GM23338 (cell line): ENCODE data around the gene SULF2. TPM values are rescaled to one million over a fixed set of nuclear protein-coding genes. Genes with fewer than 3 reads are reported as not detected.

ENCODE experiments used
- ATAC-seq: fragments of 200-7000 bp; cut with Tn5 transposase; 3 replicates; pipeline ENCODE4 v1.9.1; 2020
- DNase-seq: peaks from one replicate; pipeline ENCODE4 v3.0.0-alpha.2; 2015; ENCODE audit warnings: low spot score
- H2AFZ ChIP-seq: fragments of 200-600 bp; sonication (generic); 2 replicates; pipeline ENCODE4 v1.8.0; 2016; ENCODE audit warnings: antibody characterized with exemption, mild to moderate bottlenecking, moderate library complexity
- H3F3A ChIP-seq: fragments of 200-600 bp; sonication (generic); replicated peaks from 2 replicates; pipeline ENCODE4 v1.8.0; 2017; ENCODE audit warnings: antibody characterized with exemption, mixed run types, low read depth
- H3K27ac ChIP-seq: fragments of 200-600 bp; sonication (generic); 2 replicates; pipeline ENCODE4 v1.6.1; 2016; ENCODE audit warnings: low read depth
- H3K27me3 ChIP-seq: fragments of 200-600 bp; sonication (generic); 2 replicates; pipeline ENCODE4 v1.8.0; 2016; ENCODE audit warnings: mild to moderate bottlenecking, mixed run types, moderate library complexity; ENCODE audit not compliant: insufficient read depth
- H3K36me3 ChIP-seq: fragments of 200-600 bp; sonication (generic); 2 replicates; pipeline ENCODE4 v1.8.0; 2016; ENCODE audit warnings: mild to moderate bottlenecking; ENCODE audit not compliant: insufficient read depth
- H3K4me1 ChIP-seq: fragments of 200-600 bp; sonication (generic); 2 replicates; pipeline ENCODE4 v1.8.0; 2016; ENCODE audit warnings: mild to moderate bottlenecking, moderate library complexity; ENCODE audit not compliant: insufficient read depth
- H3K4me2 ChIP-seq: fragments of 200-600 bp; sonication (generic); 2 replicates; pipeline ENCODE4 v1.7.1; 2017; ENCODE audit warnings: mixed run types
- H3K4me3 ChIP-seq: fragments of 200-600 bp; sonication (generic); 2 replicates; pipeline ENCODE4 v1.6.1; 2016; ENCODE audit warnings: mixed run types
- H3K79me2 ChIP-seq: fragments of 200-600 bp; sonication (generic); replicated peaks from 2 replicates; pipeline ENCODE4 v1.8.0; 2017; ENCODE audit warnings: mild to moderate bottlenecking; ENCODE audit not compliant: insufficient read depth
- H3K9me2 ChIP-seq: fragments of 200-600 bp; sonication (generic); 2 replicates; pipeline ENCODE4 v1.8.0; 2017; ENCODE audit not compliant: insufficient read depth
- H4K20me1 ChIP-seq: fragments of 200-600 bp; sonication (generic); replicated peaks from 2 replicates; pipeline ENCODE4 v1.8.0; 2017; ENCODE audit warnings: mild to moderate bottlenecking; ENCODE audit not compliant: insufficient read depth
- H3K27ac Mint-ChIP-seq: 2 replicates; pipeline ENCODE4 v1.8.0; 2020; ENCODE audit warnings: inconsistent platforms, mild to moderate bottlenecking, moderate library complexity, mixed read lengths
- H3K27me3 Mint-ChIP-seq: 3 replicates; pipeline ENCODE4 v1.8.0; 2022; ENCODE audit warnings: low read depth, mild to moderate bottlenecking, moderate library complexity, mixed read lengths, inconsistent platforms; ENCODE audit not compliant: insufficient read depth, poor library complexity
- H3K36me3 Mint-ChIP-seq: 3 replicates; pipeline ENCODE4 v1.8.0; 2021; ENCODE audit warnings: low read depth, mild to moderate bottlenecking, inconsistent platforms, moderate library complexity, mixed read lengths
- H3K4me1 Mint-ChIP-seq: 3 replicates; pipeline ENCODE4 v1.8.0; 2020; ENCODE audit warnings: mild to moderate bottlenecking, inconsistent platforms, mixed read lengths
- H3K4me3 Mint-ChIP-seq: 3 replicates; pipeline ENCODE4 v1.8.0; 2021; ENCODE audit warnings: moderate library complexity, mild to moderate bottlenecking, inconsistent platforms, mixed read lengths
- H3K9me3 Mint-ChIP-seq: 3 replicates; pipeline ENCODE4 v1.8.0; 2020; ENCODE audit warnings: moderate library complexity, mild to moderate bottlenecking, inconsistent platforms, mixed read lengths
- CREB1 ChIP-seq: fragments of 250-450 bp; sonication (Bioruptor Pico); IDR thresholded peaks from 2 replicates; pipeline ENCODE4 v1.5.0; 2020; ENCODE audit warnings: low read depth, mild to moderate bottlenecking, moderate library complexity
- EZH2 ChIP-seq: fragments of 200-600 bp; sonication (generic); IDR thresholded peaks from one replicate; pipeline ENCODE4 v1.8.0; 2017; ENCODE audit warnings: antibody characterized with exemption, mild to moderate bottlenecking, low read depth; ENCODE audit not compliant: unreplicated experiment
- EZH2phosphoT487 ChIP-seq: fragments of 200-600 bp; sonication (generic); IDR thresholded peaks from one replicate; pipeline ENCODE4 v1.8.1; 2018; ENCODE audit warnings: antibody characterized with exemption; ENCODE audit not compliant: unreplicated experiment
- JUNB ChIP-seq: IDR thresholded peaks from one replicate; pipeline ENCODE4 v1.6.1; 2016; ENCODE audit warnings: antibody characterized with exemption; ENCODE audit not compliant: unreplicated experiment
- NANOG ChIP-seq: IDR thresholded peaks from 2 replicates; pipeline ENCODE4 v1.6.1; 2016; ENCODE audit warnings: antibody characterized with exemption, borderline replicate concordance
- POLR2AphosphoS5 ChIP-seq: IDR thresholded peaks from 2 replicates; pipeline ENCODE4 v1.6.1; 2016; ENCODE audit warnings: antibody characterized with exemption, low read depth
- STAT1 ChIP-seq: IDR thresholded peaks from one replicate; pipeline ENCODE4 v1.6.1; 2016; ENCODE audit warnings: antibody characterized with exemption; ENCODE audit not compliant: unreplicated experiment
- ZNF114 ChIP-seq: fragments of 250-450 bp; sonication (Bioruptor Pico); IDR thresholded peaks from 2 replicates; pipeline ENCODE4 v1.5.0; 2020; ENCODE audit warnings: mild to moderate bottlenecking, moderate library complexity
- ZNF331 ChIP-seq: fragments of 250-450 bp; sonication (Bioruptor Pico); IDR thresholded peaks from 2 replicates; pipeline ENCODE4 v1.5.0; 2020; ENCODE audit warnings: low read depth, mild to moderate bottlenecking, moderate library complexity
- polyA plus RNA-seq: library from polyadenylated mRNA; unstranded; fragments of >200 nt; fragmentation: Nextera tagmentation; extraction: Ambion mirVana; gene quantifications from 2 replicates; pipeline ENCODE4 v1.2.1, GENCODE V29; 2016
- total RNA-seq: library from RNA; depleted of rRNA; stranded (reverse); fragments of >200 nt; shearing (Covaris generic); gene quantifications from 2 replicates; pipeline ENCODE4 v1.2.3, GENCODE V29; 2014
- TF ChIP-seq, protein P1 (sequence below): IDR thresholded peaks from one replicate; pipeline ENCODE4 v1.6.1; 2018; ENCODE audit warnings: antibody characterized with exemption; ENCODE audit not compliant: unreplicated experiment
- TF ChIP-seq, protein P2 (sequence below), 2 experiments: fragments of 200-600 bp in 1 of 2; sonication (generic) in 1 of 2; conservative IDR thresholded peaks; 2 replicates each; pipeline versions ENCODE4 v1.5.1 to v1.6.1; 2016 to 2017; ENCODE audit warnings: antibody characterized with exemption in 2 of 2, low read depth in 2 of 2, mild to moderate bottlenecking in 2 of 2, moderate library complexity in 1 of 2
- TF ChIP-seq, protein P3 (sequence below): fragments of 250-450 bp; sonication (Bioruptor Pico); IDR thresholded peaks from 2 replicates; pipeline ENCODE4 v1.5.0; 2020; ENCODE audit warnings: mild to moderate bottlenecking, moderate library complexity
- TF ChIP-seq, protein P4 (sequence below): IDR thresholded peaks from 2 replicates; pipeline ENCODE4 v1.6.1; 2016; ENCODE audit warnings: antibody characterized with exemption

The SULF2 gene
- total and polyA plus RNA-seq, 2 experiments from 2014 or later: 9.5 to 20.7 TPM

DNA sequence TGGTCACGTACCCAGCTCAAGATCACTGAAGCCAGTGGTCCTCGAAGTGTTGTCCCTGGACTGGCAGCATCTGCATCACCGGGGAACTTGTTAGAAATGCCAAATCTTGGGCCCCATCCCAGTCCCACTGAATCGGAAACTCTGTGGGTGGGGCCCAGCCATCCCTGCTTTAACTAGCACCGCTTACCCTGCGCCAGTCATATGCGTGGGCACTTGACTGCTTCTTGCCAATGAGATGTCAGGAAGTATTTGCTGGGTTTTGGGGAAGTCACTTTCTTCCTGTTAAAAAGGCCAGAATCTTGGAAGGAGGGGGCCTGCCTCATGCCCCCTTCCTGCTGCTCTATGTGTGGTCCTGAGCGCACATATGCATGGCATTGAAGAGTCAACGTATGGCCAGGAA, 11.7 kb upstream of the SULF2 start:
- H3K4me3 ChIP-seq: no peak overlapping the region
- H3K4me2 ChIP-seq: no peak overlapping the region
- H3F3A ChIP-seq: no peaks in the 10 kb centered on the region
- H4K20me1 ChIP-seq: no peaks in the 10 kb centered on the region
- no peaks in the 10 kb centered on the region for H3K4me1 ChIP-seq
- H3K79me2 ChIP-seq: no peaks in the 10 kb centered on the region
- H3K36me3 ChIP-seq: no peaks in the 10 kb centered on the region
- Mint-ChIP-seq H3K27me3 (peaks cover 8% of the 10 kb centered on the region), H3K4me1 (peaks cover 5% of the 10 kb centered on the region; the same call in 2 of the 3 replicates), H3K36me3 (no peaks in the 10 kb centered on the region), H3K4me3 (no peak overlapping the region), H3K9me3 (no peaks in the 10 kb centered on the region), H3K27ac (no peak overlapping the region)
- no peaks in the 10 kb centered on the region for H3K27me3 ChIP-seq
- TF ChIP-seq NANOG (no peak), POLR2AphosphoS5 (no peak), CREB1 (CRISPR knock-in tag) (no peak), JUNB (no peak), ZNF114 (no peak), STAT1 (no peak), EZH2 (no peak), EZH2phosphoT487 (no peak), ZNF331 (CRISPR knock-in tag) (no peak)
- TF ChIP-seq, protein P1, sequence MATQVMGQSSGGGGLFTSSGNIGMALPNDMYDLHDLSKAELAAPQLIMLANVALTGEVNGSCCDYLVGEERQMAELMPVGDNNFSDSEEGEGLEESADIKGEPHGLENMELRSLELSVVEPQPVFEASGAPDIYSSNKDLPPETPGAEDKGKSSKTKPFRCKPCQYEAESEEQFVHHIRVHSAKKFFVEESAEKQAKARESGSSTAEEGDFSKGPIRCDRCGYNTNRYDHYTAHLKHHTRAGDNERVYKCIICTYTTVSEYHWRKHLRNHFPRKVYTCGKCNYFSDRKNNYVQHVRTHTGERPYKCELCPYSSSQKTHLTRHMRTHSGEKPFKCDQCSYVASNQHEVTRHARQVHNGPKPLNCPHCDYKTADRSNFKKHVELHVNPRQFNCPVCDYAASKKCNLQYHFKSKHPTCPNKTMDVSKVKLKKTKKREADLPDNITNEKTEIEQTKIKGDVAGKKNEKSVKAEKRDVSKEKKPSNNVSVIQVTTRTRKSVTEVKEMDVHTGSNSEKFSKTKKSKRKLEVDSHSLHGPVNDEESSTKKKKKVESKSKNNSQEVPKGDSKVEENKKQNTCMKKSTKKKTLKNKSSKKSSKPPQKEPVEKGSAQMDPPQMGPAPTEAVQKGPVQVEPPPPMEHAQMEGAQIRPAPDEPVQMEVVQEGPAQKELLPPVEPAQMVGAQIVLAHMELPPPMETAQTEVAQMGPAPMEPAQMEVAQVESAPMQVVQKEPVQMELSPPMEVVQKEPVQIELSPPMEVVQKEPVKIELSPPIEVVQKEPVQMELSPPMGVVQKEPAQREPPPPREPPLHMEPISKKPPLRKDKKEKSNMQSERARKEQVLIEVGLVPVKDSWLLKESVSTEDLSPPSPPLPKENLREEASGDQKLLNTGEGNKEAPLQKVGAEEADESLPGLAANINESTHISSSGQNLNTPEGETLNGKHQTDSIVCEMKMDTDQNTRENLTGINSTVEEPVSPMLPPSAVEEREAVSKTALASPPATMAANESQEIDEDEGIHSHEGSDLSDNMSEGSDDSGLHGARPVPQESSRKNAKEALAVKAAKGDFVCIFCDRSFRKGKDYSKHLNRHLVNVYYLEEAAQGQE: no peak
- TF ChIP-seq, protein P2, sequence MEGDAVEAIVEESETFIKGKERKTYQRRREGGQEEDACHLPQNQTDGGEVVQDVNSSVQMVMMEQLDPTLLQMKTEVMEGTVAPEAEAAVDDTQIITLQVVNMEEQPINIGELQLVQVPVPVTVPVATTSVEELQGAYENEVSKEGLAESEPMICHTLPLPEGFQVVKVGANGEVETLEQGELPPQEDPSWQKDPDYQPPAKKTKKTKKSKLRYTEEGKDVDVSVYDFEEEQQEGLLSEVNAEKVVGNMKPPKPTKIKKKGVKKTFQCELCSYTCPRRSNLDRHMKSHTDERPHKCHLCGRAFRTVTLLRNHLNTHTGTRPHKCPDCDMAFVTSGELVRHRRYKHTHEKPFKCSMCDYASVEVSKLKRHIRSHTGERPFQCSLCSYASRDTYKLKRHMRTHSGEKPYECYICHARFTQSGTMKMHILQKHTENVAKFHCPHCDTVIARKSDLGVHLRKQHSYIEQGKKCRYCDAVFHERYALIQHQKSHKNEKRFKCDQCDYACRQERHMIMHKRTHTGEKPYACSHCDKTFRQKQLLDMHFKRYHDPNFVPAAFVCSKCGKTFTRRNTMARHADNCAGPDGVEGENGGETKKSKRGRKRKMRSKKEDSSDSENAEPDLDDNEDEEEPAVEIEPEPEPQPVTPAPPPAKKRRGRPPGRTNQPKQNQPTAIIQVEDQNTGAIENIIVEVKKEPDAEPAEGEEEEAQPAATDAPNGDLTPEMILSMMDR (conservative IDR thresholded peaks at IDR 0.05; ENCODE audit: low read depth in 2 of 2): no peak
- TF ChIP-seq, protein P3, sequence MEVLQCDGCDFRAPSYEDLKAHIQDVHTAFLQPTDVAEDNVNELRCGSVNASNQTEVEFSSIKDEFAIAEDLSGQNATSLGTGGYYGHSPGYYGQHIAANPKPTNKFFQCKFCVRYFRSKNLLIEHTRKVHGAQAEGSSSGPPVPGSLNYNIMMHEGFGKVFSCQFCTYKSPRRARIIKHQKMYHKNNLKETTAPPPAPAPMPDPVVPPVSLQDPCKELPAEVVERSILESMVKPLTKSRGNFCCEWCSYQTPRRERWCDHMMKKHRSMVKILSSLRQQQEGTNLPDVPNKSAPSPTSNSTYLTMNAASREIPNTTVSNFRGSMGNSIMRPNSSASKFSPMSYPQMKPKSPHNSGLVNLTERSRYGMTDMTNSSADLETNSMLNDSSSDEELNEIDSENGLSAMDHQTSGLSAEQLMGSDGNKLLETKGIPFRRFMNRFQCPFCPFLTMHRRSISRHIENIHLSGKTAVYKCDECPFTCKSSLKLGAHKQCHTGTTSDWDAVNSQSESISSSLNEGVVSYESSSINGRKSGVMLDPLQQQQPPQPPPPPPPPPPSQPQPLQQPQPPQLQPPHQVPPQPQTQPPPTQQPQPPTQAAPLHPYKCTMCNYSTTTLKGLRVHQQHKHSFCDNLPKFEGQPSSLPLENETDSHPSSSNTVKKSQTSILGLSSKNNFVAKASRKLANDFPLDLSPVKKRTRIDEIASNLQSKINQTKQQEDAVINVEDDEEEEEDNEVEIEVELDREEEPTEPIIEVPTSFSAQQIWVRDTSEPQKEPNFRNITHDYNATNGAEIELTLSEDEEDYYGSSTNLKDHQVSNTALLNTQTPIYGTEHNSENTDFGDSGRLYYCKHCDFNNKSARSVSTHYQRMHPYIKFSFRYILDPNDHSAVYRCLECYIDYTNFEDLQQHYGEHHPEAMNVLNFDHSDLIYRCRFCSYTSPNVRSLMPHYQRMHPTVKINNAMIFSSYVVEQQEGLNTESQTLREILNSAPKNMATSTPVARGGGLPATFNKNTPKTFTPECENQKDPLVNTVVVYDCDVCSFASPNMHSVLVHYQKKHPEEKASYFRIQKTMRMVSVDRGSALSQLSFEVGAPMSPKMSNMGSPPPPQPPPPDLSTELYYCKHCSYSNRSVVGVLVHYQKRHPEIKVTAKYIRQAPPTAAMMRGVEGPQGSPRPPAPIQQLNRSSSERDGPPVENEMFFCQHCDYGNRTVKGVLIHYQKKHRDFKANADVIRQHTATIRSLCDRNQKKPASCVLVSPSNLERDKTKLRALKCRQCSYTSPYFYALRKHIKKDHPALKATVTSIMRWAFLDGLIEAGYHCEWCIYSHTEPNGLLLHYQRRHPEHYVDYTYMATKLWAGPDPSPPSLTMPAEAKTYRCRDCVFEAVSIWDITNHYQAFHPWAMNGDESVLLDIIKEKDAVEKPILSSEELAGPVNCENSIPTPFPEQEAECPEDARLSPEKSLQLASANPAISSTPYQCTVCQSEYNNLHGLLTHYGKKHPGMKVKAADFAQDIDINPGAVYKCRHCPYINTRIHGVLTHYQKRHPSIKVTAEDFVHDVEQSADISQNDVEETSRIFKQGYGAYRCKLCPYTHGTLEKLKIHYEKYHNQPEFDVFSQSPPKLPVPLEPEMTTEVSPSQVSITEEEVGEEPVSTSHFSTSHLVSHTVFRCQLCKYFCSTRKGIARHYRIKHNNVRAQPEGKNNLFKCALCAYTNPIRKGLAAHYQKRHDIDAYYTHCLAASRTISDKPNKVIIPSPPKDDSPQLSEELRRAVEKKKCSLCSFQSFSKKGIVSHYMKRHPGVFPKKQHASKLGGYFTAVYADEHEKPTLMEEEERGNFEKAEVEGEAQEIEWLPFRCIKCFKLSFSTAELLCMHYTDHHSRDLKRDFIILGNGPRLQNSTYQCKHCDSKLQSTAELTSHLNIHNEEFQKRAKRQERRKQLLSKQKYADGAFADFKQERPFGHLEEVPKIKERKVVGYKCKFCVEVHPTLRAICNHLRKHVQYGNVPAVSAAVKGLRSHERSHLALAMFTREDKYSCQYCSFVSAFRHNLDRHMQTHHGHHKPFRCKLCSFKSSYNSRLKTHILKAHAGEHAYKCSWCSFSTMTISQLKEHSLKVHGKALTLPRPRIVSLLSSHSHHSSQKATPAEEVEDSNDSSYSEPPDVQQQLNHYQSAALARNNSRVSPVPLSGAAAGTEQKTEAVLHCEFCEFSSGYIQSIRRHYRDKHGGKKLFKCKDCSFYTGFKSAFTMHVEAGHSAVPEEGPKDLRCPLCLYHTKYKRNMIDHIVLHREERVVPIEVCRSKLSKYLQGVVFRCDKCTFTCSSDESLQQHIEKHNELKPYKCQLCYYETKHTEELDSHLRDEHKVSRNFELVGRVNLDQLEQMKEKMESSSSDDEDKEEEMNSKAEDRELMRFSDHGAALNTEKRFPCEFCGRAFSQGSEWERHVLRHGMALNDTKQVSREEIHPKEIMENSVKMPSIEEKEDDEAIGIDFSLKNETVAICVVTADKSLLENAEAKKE (CRISPR knock-in tag): no peak
- TF ChIP-seq, protein P4, sequence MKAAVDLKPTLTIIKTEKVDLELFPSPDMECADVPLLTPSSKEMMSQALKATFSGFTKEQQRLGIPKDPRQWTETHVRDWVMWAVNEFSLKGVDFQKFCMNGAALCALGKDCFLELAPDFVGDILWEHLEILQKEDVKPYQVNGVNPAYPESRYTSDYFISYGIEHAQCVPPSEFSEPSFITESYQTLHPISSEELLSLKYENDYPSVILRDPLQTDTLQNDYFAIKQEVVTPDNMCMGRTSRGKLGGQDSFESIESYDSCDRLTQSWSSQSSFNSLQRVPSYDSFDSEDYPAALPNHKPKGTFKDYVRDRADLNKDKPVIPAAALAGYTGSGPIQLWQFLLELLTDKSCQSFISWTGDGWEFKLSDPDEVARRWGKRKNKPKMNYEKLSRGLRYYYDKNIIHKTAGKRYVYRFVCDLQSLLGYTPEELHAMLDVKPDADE: no peak
- H2AFZ ChIP-seq: no peak overlapping the region
- no peaks in the 10 kb centered on the region for H3K9me2 ChIP-seq
- DNase-seq: no peak
- no peak overlapping the region for H3K27ac ChIP-seq
- ATAC-seq: no peak
